HUDEP-2 (cell line): ENCODE data around the gene POM121L2.
A peak's percentile ranks its signal among the peaks of the same experiment; 100 is the strongest.
"Not testable (repeated sequence)": the region's sequence is repeated elsewhere in the genome, so short reads cannot be mapped to it uniquely, and the experiment has no call there.

Source experiments
- DNase-seq, 76 experiments: peaks; one replicate each; lab custom pipeline; 2025; ENCODE audit not compliant: unreplicated experiment in 76 of 76; lab: John Stamatoyannopoulos, UW

The POM121L2 gene

DNA sequence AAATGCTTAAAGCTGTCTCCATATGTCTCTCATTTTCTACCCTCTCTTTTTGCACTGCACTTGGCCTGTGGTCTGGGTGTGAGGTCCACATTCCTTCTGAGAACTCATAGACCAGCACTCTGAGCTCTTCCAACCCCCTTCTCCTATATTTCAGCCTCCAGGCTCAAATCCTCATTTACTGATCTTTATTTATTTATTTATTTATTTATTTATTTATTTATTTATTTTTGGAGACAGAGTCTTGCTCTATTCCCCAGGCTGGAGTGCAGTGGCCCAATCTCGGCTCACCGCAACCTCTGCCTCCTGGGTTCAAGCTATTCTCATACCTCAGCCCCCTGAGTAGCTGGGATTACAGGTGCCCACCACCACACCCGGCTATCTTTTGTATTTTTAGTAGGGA is 45.1 kb downstream of the POM121L2 start:
- not testable (repeated sequence) for DNase-seq

DNA sequence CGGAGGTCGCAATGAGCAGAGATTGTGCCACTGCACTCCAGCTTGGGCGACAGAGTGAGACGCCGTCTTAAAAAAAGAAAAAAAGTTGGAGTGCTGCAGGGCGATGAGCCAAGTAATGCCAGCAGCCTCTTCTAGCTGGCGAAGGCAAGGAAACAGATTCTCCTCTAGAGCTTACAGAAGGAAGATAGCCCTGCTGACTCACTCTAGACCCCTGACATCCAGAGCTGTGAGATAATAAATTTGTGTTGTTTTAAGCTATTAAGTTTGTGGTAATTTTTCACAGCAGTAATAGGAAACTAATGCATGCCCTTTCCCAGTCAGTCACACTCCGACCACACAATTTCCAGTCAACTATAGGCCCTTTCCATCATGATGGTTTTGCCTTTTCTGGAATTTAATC is 48.2 kb downstream of the POM121L2 start:
- no peak for DNase-seq

DNA sequence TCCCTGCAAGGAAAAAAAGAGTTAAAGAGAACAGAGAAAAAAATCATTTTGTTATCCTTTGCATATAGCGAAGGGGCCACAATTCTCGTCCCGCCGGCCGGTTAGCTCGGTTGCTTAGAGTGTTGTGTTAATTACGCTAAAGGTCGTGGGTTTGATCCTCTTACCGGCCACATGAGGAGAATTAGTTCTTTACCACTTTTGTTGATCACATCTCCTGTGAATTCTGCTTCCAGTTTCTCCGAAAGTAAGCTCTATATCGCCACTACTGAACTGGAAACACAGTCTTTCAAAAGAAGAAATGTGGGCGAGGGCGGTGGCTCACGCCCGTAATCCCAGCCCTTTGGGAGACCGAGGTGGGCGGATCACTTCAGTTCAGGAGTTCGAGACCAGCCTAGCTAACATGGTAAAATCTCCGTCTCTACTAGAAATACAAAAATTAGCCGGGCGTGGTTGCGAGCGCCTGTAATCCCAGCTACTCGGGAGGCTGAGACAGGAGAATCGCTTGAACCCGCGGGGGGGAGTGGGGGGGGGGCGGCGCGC is 51.2 kb downstream of the POM121L2 start:
- peak in 5 of 76 experiments; percentile 14 to 27 (median 22) for DNase-seq

DNA sequence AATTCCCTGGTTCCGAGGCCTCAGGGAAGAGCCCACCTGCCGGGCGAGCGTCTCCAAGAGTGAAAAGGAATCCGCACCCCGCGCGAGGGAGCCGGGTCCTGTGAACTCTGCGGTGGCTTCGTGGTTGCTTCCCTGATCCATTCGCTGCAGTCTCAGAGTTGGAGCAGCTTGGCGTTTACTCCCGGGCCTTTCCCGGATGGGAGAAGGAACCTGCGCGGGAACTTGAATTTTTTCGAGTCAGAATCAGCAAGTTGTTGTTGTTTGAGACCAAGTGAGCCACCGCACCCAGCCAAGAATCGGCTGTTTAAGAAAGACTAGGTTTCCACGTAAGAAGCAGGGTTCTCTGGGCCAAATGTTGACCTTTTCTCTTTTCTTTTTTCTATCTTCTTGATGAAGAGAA is 51.7 kb downstream of the POM121L2 start:
- no peak for DNase-seq
